ENCODE results near the gene ZNF716.
A peak's percentile ranks its signal among the peaks of the same experiment; 100 is the strongest.
"Not testable (repeated sequence)": the region's sequence is repeated elsewhere in the genome, so short reads cannot be mapped to it uniquely, and the experiment has no call there.

The ZNF716 gene

DNA sequence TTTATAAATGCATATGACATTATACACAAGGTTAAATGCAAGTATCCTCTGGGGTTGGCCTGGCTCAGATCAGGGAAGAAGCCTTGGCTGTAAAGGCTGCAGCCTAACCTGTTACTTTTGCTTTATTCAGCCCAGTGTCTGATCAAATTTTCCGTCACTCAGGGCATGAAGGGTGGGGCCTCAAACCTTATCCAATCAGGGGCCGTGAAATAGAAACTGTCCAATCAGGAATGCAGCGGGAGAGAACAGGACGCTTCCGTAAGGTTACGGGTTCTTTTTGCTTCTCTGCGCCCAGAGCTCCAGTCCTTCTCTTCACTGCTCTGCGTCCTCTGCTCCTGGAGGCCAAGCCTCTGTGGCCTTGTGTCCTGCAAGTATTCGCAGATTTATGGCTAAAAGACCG is at the start of gene ZNF716:
TSS of gene ZNF716 (plus strand) at position 274 of the 400 bp plus-strand sequence. CDS start at position 386, 112 bp downstream.
- TF ChIP-seq, protein P1, sequence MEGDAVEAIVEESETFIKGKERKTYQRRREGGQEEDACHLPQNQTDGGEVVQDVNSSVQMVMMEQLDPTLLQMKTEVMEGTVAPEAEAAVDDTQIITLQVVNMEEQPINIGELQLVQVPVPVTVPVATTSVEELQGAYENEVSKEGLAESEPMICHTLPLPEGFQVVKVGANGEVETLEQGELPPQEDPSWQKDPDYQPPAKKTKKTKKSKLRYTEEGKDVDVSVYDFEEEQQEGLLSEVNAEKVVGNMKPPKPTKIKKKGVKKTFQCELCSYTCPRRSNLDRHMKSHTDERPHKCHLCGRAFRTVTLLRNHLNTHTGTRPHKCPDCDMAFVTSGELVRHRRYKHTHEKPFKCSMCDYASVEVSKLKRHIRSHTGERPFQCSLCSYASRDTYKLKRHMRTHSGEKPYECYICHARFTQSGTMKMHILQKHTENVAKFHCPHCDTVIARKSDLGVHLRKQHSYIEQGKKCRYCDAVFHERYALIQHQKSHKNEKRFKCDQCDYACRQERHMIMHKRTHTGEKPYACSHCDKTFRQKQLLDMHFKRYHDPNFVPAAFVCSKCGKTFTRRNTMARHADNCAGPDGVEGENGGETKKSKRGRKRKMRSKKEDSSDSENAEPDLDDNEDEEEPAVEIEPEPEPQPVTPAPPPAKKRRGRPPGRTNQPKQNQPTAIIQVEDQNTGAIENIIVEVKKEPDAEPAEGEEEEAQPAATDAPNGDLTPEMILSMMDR (IDR thresholded peaks at IDR 0.05): no peak
- H3K9ac ChIP-seq: no peak within 1 kb of the TSS
- no peak within 1 kb of the TSS for H3K4me3 ChIP-seq (ENCODE audit: low read depth, low read length)
- H3K36me3 ChIP-seq (ENCODE audit: control insufficient read depth, insufficient read depth, low read length): no peaks in the 10 kb centered on the region
- H3K27me3 ChIP-seq (ENCODE audit: control insufficient read depth, insufficient read depth, low read length): no peaks in the 10 kb centered on the region
- no peak within 1 kb of the TSS for H2AFZ ChIP-seq
- H3K4me2 ChIP-seq (ENCODE audit: low read length): no peak within 1 kb of the TSS
- no peaks in the 10 kb centered on the region for H3K4me1 ChIP-seq
- no peaks in the 10 kb centered on the region for H3K79me2 ChIP-seq
- H3K9me3 ChIP-seq (ENCODE audit: control insufficient read depth, low read length): no peaks in the 10 kb centered on the region
- H3K27ac ChIP-seq: no peak within 1 kb of the TSS

DNA sequence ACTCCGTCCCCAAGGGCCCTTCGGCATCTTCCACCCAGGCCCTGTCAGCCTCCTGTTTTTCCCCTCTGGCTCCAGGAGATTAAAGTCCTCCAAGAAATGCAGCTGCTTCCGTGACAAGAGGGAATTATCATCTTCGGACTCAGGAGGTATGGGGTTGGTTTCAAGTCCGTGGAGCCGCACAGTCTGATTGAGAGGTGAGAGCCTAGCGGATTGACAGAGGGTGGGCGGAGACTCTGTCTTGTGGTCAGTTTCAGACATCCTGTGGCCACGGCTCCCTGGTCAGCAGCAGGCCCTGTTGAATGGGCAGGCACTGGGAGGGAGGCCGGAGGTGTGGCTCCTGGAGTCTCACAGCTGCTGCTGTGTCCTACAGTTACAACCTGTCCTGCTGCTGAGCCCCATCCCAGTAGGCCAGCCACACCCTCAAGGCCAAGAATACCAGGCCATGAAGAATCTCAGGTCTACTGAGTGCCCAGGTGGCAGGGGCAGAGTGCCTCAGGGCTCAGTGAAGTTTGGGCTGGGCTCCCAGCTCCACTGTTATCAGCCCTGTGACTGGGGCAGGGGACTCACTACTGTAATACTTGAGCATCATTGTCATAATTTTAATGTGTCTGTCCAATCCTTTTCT is 49.3 kb upstream of the ZNF716 start:
- TF ChIP-seq, protein P1 (IDR thresholded peaks at IDR 0.05): no peak
- Histone ChIP-seq H3K36me3 (ENCODE audit: control insufficient read depth, insufficient read depth, low read length) (no peaks in the 10 kb centered on the region), H3K4me1 (no peaks in the 10 kb centered on the region), H3K27me3 (ENCODE audit: control insufficient read depth, insufficient read depth, low read length) (no peaks in the 10 kb centered on the region), H3K27ac (no peak overlapping the region), H3K9ac (no peak overlapping the region), H3K9me3 (ENCODE audit: control insufficient read depth, low read length) (no peaks in the 10 kb centered on the region), H3K4me2 (ENCODE audit: low read length) (no peak overlapping the region), H3K4me3 (ENCODE audit: low read depth, low read length) (no peak overlapping the region), H2AFZ (no peak overlapping the region), H3K79me2 (no peaks in the 10 kb centered on the region)

DNA sequence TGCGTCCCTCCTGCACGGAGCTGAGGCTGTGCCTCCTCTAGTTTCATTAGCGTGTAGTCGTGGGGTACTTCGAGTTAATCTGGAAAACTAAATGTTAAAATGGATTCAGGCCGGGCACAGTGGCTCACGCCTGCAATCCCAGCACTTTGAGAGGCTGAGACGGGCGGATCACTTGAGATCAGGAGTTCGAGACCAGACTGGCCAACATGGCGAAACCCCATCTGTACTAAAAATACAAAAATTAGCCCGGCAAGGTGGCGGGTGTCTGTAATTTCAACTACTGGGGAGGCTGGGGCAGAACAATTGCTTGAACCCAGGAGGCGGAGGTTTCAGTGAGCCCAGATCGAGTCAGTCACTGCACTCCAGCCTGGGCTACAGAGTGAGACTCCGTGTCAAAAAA is 46.9 kb upstream of the ZNF716 start:
- H3K36me3 ChIP-seq (ENCODE audit: control insufficient read depth, insufficient read depth, low read length); H2AFZ ChIP-seq; H3K27me3 ChIP-seq (ENCODE audit: control insufficient read depth, insufficient read depth, low read length); H3K4me2 ChIP-seq (ENCODE audit: low read length); H3K4me3 ChIP-seq (ENCODE audit: low read depth, low read length); H3K79me2 ChIP-seq; H3K27ac ChIP-seq; H3K9ac ChIP-seq; H3K4me1 ChIP-seq; H3K9me3 ChIP-seq (ENCODE audit: control insufficient read depth, low read length): not testable (repeated sequence)

DNA sequence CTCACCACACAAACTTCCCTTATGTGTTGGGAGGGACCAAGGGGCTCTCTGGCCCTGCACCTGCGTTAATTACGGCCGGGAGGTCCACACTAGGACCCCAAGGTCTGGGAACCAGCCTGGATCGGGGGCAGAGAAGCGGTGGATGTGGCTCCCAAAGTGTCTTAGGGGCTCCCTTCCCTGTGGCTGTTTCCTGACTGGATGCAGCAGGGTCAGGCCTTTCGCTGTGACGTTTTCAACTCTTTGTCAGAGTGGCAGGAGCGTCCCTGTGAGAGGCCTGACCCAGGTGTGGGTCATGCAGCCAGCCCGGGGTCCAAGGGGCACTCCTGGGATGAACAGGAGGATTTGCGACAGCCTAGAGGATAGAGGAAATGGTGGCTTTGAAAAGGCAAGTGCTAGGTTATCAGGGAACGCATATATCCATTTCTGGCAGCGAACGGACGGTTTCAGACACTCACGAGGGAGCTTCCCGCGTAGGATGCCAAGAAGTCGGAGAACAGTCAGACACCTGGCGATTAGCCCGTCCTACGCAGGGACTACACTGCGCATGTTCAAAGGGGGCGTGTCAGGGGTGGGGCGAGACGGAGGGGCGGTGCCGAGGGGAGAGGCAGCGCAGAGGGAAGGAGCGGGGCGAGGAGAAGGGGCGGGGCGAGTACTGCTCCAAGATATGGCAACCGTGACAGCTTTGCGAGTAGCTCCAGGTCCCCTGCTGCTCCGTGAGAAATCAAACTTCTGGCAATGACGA is 46.2 kb upstream of the ZNF716 start:
- Histone ChIP-seq H3K9ac (no peak overlapping the region), H3K79me2 (no peaks in the 10 kb centered on the region), H3K27me3 (ENCODE audit: control insufficient read depth, insufficient read depth, low read length) (no peaks in the 10 kb centered on the region), H3K4me1 (no peaks in the 10 kb centered on the region), H3K4me3 (ENCODE audit: low read depth, low read length) (peak overlapping the region; percentile 29), H2AFZ (no peak overlapping the region), H3K4me2 (ENCODE audit: low read length) (peak overlapping the region; percentile 26), H3K9me3 (ENCODE audit: control insufficient read depth, low read length) (no peaks in the 10 kb centered on the region), H3K27ac (no peak overlapping the region), H3K36me3 (ENCODE audit: control insufficient read depth, insufficient read depth, low read length) (no peaks in the 10 kb centered on the region)
- TF ChIP-seq, protein P1 (IDR thresholded peaks at IDR 0.05): no peak

DNA sequence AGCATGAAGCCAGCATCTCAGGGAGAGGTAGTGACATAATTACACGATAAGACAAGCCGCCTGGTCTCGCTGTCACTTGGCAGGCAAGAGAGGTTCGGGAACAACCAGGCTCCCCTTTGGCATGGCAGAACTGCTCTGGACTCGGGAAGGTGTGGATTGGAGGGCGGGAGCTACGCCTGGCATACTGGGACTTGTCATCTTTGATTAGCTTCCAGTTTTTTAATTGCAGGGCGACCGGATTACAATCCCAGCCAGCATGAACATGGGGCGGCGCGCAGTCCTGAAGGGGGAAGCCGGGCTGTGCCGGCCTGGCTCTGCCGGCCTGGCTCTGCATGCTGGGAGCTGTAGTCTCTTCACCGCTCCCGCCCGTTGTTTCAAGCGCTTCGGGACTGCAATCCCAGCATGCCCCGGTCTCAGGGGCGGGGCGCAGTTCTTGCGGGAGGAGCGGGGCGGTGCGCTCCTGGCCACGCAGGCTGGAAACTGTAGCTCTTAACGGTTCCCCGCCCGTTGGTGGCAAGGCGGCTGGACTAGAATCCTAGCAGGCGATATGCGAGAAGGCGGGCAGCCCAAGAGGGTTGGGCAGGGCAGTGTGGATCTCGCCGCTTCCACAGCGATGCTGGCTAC is 45.5 kb upstream of the ZNF716 start:
- H3K36me3 ChIP-seq (ENCODE audit: control insufficient read depth, insufficient read depth, low read length): no peaks in the 10 kb centered on the region
- TF ChIP-seq, protein P1 (IDR thresholded peaks at IDR 0.05): no peak
- H3K9me3 ChIP-seq (ENCODE audit: control insufficient read depth, low read length): no peaks in the 10 kb centered on the region
- no peak overlapping the region for H3K27ac ChIP-seq
- H3K4me2 ChIP-seq (ENCODE audit: low read length): peak overlapping the region; percentile 26
- H2AFZ ChIP-seq: no peak overlapping the region
- H3K4me1 ChIP-seq: no peaks in the 10 kb centered on the region
- peak overlapping the region; percentile 29 for H3K4me3 ChIP-seq (ENCODE audit: low read depth, low read length)
- no peak overlapping the region for H3K9ac ChIP-seq
- no peaks in the 10 kb centered on the region for H3K79me2 ChIP-seq
- H3K27me3 ChIP-seq (ENCODE audit: control insufficient read depth, insufficient read depth, low read length): no peaks in the 10 kb centered on the region

Data from parathyroid adenoma (tissue), 2 donors.